Measurements from ENCODE around the gene PRRC2B. TPM values are rescaled to one million over a fixed set of nuclear protein-coding genes. Genes with fewer than 3 reads are reported as not detected.
A peak's percentile ranks its signal among the peaks of the same experiment; 100 is the strongest.

Gene PRRC2B
- total RNA-seq, 1 donor from 2014 or later = 112 TPM

DNA sequence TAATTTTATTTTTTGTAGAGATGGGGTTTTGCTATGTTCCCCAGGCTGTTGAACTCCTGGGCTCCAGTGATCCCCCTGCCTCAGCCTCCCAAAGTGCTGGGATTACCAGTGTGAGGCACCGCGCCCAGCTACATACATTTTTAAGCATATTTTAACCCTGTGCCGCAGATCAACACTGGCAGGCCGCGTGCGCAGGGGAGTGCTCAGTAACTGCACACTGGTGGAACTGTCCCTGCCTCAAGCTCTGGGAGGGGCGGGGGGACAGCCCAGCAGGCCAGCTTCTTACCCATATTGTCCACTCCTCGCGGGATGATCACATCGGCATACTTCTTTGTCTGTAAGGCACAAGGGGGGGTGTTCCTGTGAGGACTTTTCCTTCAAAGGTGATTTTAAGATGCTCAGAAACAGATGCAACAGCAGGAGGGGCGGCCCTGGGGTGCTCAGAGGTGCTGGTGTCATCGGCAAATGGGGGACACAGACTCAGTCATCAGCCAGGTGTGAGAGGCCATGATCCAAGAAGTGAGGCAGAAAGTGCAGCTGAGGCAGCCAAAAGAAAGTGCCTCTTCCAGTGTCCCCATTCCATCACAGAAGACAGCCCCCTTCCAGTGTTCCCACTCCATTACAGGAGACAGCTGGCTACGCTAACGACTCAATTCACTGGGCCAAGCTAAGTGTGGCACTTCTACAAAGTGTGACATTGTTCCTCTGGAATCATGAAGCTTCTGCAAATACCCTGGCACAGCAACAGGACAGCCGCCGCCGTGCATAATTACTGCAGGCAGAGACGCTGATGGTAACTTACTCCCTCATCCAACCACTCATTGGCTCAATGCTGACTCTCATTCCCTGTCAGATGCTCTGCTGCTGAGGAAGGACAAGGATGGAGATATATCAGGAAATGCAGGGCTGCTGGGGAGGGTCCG, 132.0 kb downstream of the PRRC2B start:
- H3K4me3 ChIP-seq (ENCODE audit: low read depth, low read length) = no peak overlapping the region
- no peak for TF ChIP-seq CTCF (conservative IDR thresholded peaks at IDR 0.05; ENCODE audit: low read depth, low read length)
- no peak for DNase-seq (ENCODE audit: low read depth)

DNA sequence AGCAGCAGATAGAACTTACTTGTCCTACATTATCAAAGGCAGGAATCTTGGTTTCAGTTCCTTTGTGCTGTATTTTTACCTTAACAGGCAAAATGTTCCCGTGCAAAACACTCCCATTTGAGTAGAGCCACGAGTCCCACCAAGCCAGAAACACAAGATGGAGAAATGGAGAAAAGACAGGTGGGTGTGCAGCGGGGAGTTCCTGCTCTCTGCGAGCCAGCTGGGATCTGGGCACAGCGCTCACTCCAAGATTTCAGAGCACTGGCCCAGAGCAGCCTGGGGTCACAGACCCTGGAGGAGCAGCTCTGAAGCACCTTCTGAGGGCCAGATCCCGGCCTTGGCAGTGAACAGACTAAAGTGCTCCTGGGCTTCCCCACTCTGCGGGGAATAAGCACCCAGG, 134.3 kb downstream of the PRRC2B start:
- no peak for TF ChIP-seq CTCF (conservative IDR thresholded peaks at IDR 0.05; ENCODE audit: low read depth, low read length)
- no peak overlapping the region for H3K4me3 ChIP-seq (ENCODE audit: low read depth, low read length)
- no peak for DNase-seq (ENCODE audit: low read depth)

- no peak for DNase-seq (ENCODE audit: low read depth)
- no peak overlapping the region for H3K4me3 ChIP-seq (ENCODE audit: low read depth, low read length)
- TF ChIP-seq CTCF (conservative IDR thresholded peaks at IDR 0.05; ENCODE audit: low read depth, low read length) = no peak
Observed at GRCh38 chr9:131528886-131529505, 135.1 kb downstream of the PRRC2B start.

GRCh38 chr9:131529597-131530545, 136.0 kb downstream of the PRRC2B start:
- TF ChIP-seq CTCF (conservative IDR thresholded peaks at IDR 0.05; ENCODE audit: low read depth, low read length) = peak; percentile 4
- peak overlapping the region; percentile 82 for H3K4me3 ChIP-seq (ENCODE audit: low read depth, low read length)
- no peak for DNase-seq (ENCODE audit: low read depth)

DNA sequence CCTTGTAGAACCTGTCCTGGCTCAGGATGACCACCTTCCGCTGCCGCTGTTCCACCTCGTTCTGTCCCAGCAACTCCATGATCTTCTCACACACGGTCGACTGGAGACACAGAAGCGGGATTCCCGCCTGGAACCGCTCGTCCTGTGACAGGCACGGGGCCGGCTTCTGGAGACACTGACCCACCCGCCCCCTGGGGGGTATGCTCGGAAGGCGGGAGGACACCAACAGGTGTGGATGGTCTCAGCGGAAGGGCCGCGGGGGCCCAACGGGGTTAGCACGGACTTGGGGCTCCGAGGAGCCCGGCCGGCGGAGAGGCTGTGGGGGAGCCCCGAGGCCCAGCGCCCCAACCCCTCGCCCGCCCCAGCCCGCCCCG, 136.6 kb downstream of the PRRC2B start:
- peak; percentile 6 for DNase-seq (ENCODE audit: low read depth)
- TF ChIP-seq CTCF (conservative IDR thresholded peaks at IDR 0.05; ENCODE audit: low read depth, low read length) = peak; percentile 19
- H3K4me3 ChIP-seq (ENCODE audit: low read depth, low read length) = peak overlapping the region; percentile 82

- no peak for DNase-seq (ENCODE audit: low read depth)
- TF ChIP-seq CTCF (conservative IDR thresholded peaks at IDR 0.05; ENCODE audit: low read depth, low read length) = no peak
- H3K4me3 ChIP-seq (ENCODE audit: low read depth, low read length) = peak within 1 kb of the TSS; percentile 82
Observed at GRCh38 chr9:131530920-131531832, 137.3 kb downstream of the PRRC2B start, which contains the start of gene UCK1. Gene UCK1 (minus strand): TSS chr9:131531263. CDS start chr9:131531174, 89 bp downstream.

All from epithelial cell of proximal tubule (primary cell).